Neural progenitor cell (in vitro differentiated cells): ENCODE data around the gene COQ9. TPM values are rescaled to one million over a fixed set of nuclear protein-coding genes. Genes with fewer than 3 reads are reported as not detected.

Source experiments
- DNase-seq: peaks from one replicate; pipeline ENCODE4 v3.0.0-alpha.2; 2016; ENCODE audit warnings: low spot score
- H2AFZ ChIP-seq: fragments of 200-600 bp; sonication (generic); replicated peaks from 2 replicates; pipeline ENCODE4 v1.6.1; 2016; ENCODE audit warnings: antibody characterized with exemption
- H3F3A ChIP-seq: fragments of 200-600 bp; sonication (generic); 2 replicates; pipeline ENCODE4 v1.6.1; 2016; ENCODE audit warnings: antibody characterized with exemption, low read depth
- H3K27ac ChIP-seq: fragments of 200-600 bp; sonication (generic); 2 replicates; pipeline ENCODE4 v1.5.1; 2016; ENCODE audit warnings: mild to moderate bottlenecking
- H3K27me3 ChIP-seq: fragments of 200-600 bp; sonication (generic); 2 replicates; pipeline ENCODE4 v1.6.1; 2016; ENCODE audit warnings: mild to moderate bottlenecking, moderate library complexity
- H3K36me3 ChIP-seq: fragments of 200-600 bp; sonication (generic); 2 replicates; pipeline ENCODE4 v1.5.1; 2016
- H3K4me1 ChIP-seq: fragments of 200-600 bp; sonication (generic); 2 replicates; pipeline ENCODE4 v1.6.1; 2016; ENCODE audit warnings: mixed run types
- H3K4me2 ChIP-seq: fragments of 200-600 bp; sonication (generic); 2 replicates; pipeline ENCODE4 v1.6.1; 2016
- H3K4me3 ChIP-seq: fragments of 200-600 bp; sonication (generic); 2 replicates; pipeline ENCODE4 v1.5.1; 2016
- H3K79me2 ChIP-seq: fragments of 200-600 bp; sonication (generic); 2 replicates; pipeline ENCODE4 v1.6.1; 2016; ENCODE audit warnings: low read depth
- H3K9ac ChIP-seq: fragments of 200-600 bp; sonication (generic); 2 replicates; pipeline ENCODE4 v1.6.1; 2016
- H3K9me3 ChIP-seq: fragments of 200-600 bp; sonication (generic); 2 replicates; pipeline ENCODE4 v1.5.1; 2016; ENCODE audit warnings: low read depth
- H4K20me1 ChIP-seq: fragments of 200-600 bp; sonication (generic); 2 replicates; pipeline ENCODE4 v1.6.1; 2016; ENCODE audit warnings: low read depth
- H3K27ac Mint-ChIP-seq: 3 replicates; pipeline ENCODE4 v1.8.0; 2021; ENCODE audit warnings: mixed read lengths
- H3K27me3 Mint-ChIP-seq: 2 replicates; pipeline ENCODE4 v1.8.0; 2022; ENCODE audit warnings: low read depth, mild to moderate bottlenecking, inconsistent platforms, moderate library complexity, mixed read lengths; ENCODE audit not compliant: insufficient read depth
- H3K36me3 Mint-ChIP-seq: 3 replicates; pipeline ENCODE4 v1.8.0; 2021; ENCODE audit warnings: mixed read lengths
- H3K4me1 Mint-ChIP-seq: 3 replicates; pipeline ENCODE4 v1.8.0; 2021; ENCODE audit warnings: mixed read lengths
- H3K4me3 Mint-ChIP-seq: 3 replicates; pipeline ENCODE4 v1.8.0; 2021; ENCODE audit warnings: mild to moderate bottlenecking, moderate library complexity, mixed read lengths
- H3K9me3 Mint-ChIP-seq: 3 replicates; pipeline ENCODE4 v1.8.0; 2020; ENCODE audit warnings: mixed read lengths
- CTCF ChIP-seq: fragments of 200-600 bp; sonication (generic); IDR thresholded peaks from 2 replicates; pipeline ENCODE4 v1.5.1; 2017; ENCODE audit warnings: antibody characterized with exemption, mild to moderate bottlenecking
- EZH2 ChIP-seq: fragments of 200-600 bp; sonication (generic); IDR thresholded peaks from 2 replicates; pipeline ENCODE4 v1.6.1; 2017; ENCODE audit warnings: antibody characterized with exemption, mild to moderate bottlenecking, moderate library complexity
- EZH2phosphoT487 ChIP-seq: fragments of 200-600 bp; sonication (generic); IDR thresholded peaks from 2 replicates; pipeline ENCODE4 v1.6.1; 2017; ENCODE audit warnings: antibody characterized with exemption
- total RNA-seq: library from RNA; depleted of rRNA; stranded (reverse); fragments of >200 nt; gene quantifications from 2 replicates; pipeline ENCODE4 v1.2.3, GENCODE V29; 2015; ENCODE audit warnings: low replicate concordance

The COQ9 gene
- total RNA-seq, 1 donor from 2014 or later, result 20.3 TPM

- Histone ChIP-seq H3K4me2 (no peak overlapping the region), H2AFZ (no peak overlapping the region)
- H3K4me1 Mint-ChIP-seq, result peaks cover 47% of the 10 kb centered on the region
These were observed 33.5 kb downstream of the COQ9 start for GRCh38 chr16:57480754-57481230.

GRCh38 chr16:57481421-57481820 is 34.1 kb downstream of the COQ9 start:
- H3K79me2 ChIP-seq, result no peaks in the 10 kb centered on the region
- DNase-seq, result no peak
- no peak overlapping the region for H3K27ac ChIP-seq
- Mint-ChIP-seq H3K9me3 (no peaks in the 10 kb centered on the region), H3K36me3 (no peaks in the 10 kb centered on the region), H3K4me3 (peak overlapping the region; percentile 60), H3K27me3 (peaks cover 7% of the 10 kb centered on the region), H3K27ac (no peak overlapping the region), H3K4me1 (peaks cover 46% of the 10 kb centered on the region)
- peaks cover 8% of the 10 kb centered on the region for H3F3A ChIP-seq
- no peaks in the 10 kb centered on the region for H3K9me3 ChIP-seq
- no peak for TF ChIP-seq EZH2
- TF ChIP-seq EZH2phosphoT487, result no peak
- no peak for TF ChIP-seq CTCF
- H3K27me3 ChIP-seq, result peaks cover 22% of the 10 kb centered on the region
- H3K4me2 ChIP-seq, result no peak overlapping the region
- H3K4me3 ChIP-seq, result no peak overlapping the region
- no peak overlapping the region for H2AFZ ChIP-seq
- peaks cover 3% of the 10 kb centered on the region for H4K20me1 ChIP-seq
- no peak overlapping the region for H3K9ac ChIP-seq
- H3K4me1 ChIP-seq, result peaks cover 39% of the 10 kb centered on the region
- H3K36me3 ChIP-seq, result no peaks in the 10 kb centered on the region

More at GRCh38 chr16:57480754-57481230, 33.5 kb downstream of the COQ9 start:
- Histone ChIP-seq H3F3A (peaks cover 13% of the 10 kb centered on the region), H3K79me2 (no peaks in the 10 kb centered on the region), H3K27me3 (peaks cover 20% of the 10 kb centered on the region), H3K4me1 (peaks cover 44% of the 10 kb centered on the region), H3K4me3 (no peak overlapping the region), H4K20me1 (peaks cover 7% of the 10 kb centered on the region), H3K27ac (no peak overlapping the region), H3K36me3 (no peaks in the 10 kb centered on the region), H3K9me3 (no peaks in the 10 kb centered on the region), H3K9ac (no peak overlapping the region)
- no peak for DNase-seq
- no peak overlapping the region for H3K27ac Mint-ChIP-seq
- H3K36me3 Mint-ChIP-seq, result no peaks in the 10 kb centered on the region
- TF ChIP-seq EZH2 (no peak), EZH2phosphoT487 (no peak), CTCF (no peak)
- H3K9me3 Mint-ChIP-seq, result no peaks in the 10 kb centered on the region
- H3K4me3 Mint-ChIP-seq, result no peak overlapping the region
- peaks cover 7% of the 10 kb centered on the region for H3K27me3 Mint-ChIP-seq

- no peak overlapping the region for H3K27ac ChIP-seq
- DNase-seq, result no peak
These were observed 35.7 kb downstream of the COQ9 start for GRCh38 chr16:57482845-57483545.

More at GRCh38 chr16:57482845-57483545, 35.7 kb downstream of the COQ9 start:
- no peak overlapping the region for H2AFZ ChIP-seq
- H4K20me1 ChIP-seq, result no peaks in the 10 kb centered on the region
- H3K27me3 ChIP-seq, result peaks cover 22% of the 10 kb centered on the region
- peaks cover 23% of the 10 kb centered on the region for H3K4me1 ChIP-seq
- no peaks in the 10 kb centered on the region for H3K36me3 ChIP-seq
- H3K4me1 Mint-ChIP-seq, result peaks cover 44% of the 10 kb centered on the region
- no peaks in the 10 kb centered on the region for H3K79me2 ChIP-seq
- H3K27me3 Mint-ChIP-seq, result peaks cover 9% of the 10 kb centered on the region
- H3K4me2 ChIP-seq, result no peak overlapping the region
- no peaks in the 10 kb centered on the region for H3F3A ChIP-seq
- H3K27ac Mint-ChIP-seq, result no peak overlapping the region
- no peaks in the 10 kb centered on the region for H3K36me3 Mint-ChIP-seq
- no peak for TF ChIP-seq EZH2
- H3K4me3 ChIP-seq, result no peak overlapping the region
- no peaks in the 10 kb centered on the region for H3K9me3 Mint-ChIP-seq
- peak overlapping the region; percentile 48 for H3K4me3 Mint-ChIP-seq
- H3K9me3 ChIP-seq, result no peaks in the 10 kb centered on the region
- no peak overlapping the region for H3K9ac ChIP-seq
